Suprapubic skin (tissue), 4 donors: ENCODE data around the gene LRRIQ1. TPM values are rescaled to one million over a fixed set of nuclear protein-coding genes. Genes with fewer than 3 reads are reported as not detected.

ENCODE experiments used
- DNase-seq, 2 donors: peaks; one replicate each; pipeline ENCODE4 v3.0.0-alpha.2; 2019; ENCODE audit warnings: low spot score in 2 of 2
- H3K27ac ChIP-seq: fragments of 200-600 bp; sonication (generic); one replicate; pipeline ENCODE4 v1.5.1; 2019
- H3K27me3 ChIP-seq: fragments of 200-600 bp; sonication (generic); one replicate; pipeline ENCODE4 v1.5.1; 2019
- H3K36me3 ChIP-seq: fragments of 200-600 bp; sonication (generic); one replicate; pipeline ENCODE4 v1.5.1; 2019
- H3K4me1 ChIP-seq: fragments of 200-600 bp; sonication (generic); one replicate; pipeline ENCODE4 v1.5.1; 2019
- H3K4me3 ChIP-seq: fragments of 200-600 bp; sonication (generic); one replicate; pipeline ENCODE4 v1.5.1; 2019; ENCODE audit warnings: mild to moderate bottlenecking
- H3K9me3 ChIP-seq: fragments of 200-600 bp; sonication (generic); one replicate; pipeline ENCODE4 v1.5.1; 2019
- EP300 ChIP-seq: sonication (generic); formaldehyde crosslinking; IDR thresholded peaks from one replicate; pipeline ENCODE4 v1.6.1; 2017; ENCODE audit warnings: antibody characterized with exemption
- POLR2A ChIP-seq, 2 donors: fragments of 450-650 bp; IDR thresholded peaks; one replicate each; pipeline ENCODE4 v1.6.1; 2017; ENCODE audit warnings: antibody characterized with exemption in 2 of 2, mild to moderate bottlenecking in 2 of 2, moderate library complexity in 2 of 2
- POLR2AphosphoS5 ChIP-seq, 3 donors: sonication (generic); formaldehyde crosslinking; IDR thresholded peaks; one replicate each; pipeline ENCODE4 v1.6.1; 2017; ENCODE audit warnings: antibody characterized with exemption in 3 of 3
- WGBS: methylation state at CpG from one replicate; pipeline ENCODE4 v1.1.5; 2018; 5-methylcytosine and 5-hydroxymethylcytosine counted together
- total RNA-seq, 4 donors: library from RNA; depleted of rRNA; stranded (reverse); fragments of >200 nt; gene quantifications; one replicate each; pipeline ENCODE4 v1.1.0, GENCODE V29; 2016
- TF ChIP-seq, protein P1 (sequence below), 2 donors: fragments of 200-600 bp in 1 of 2; fragments of 450-650 bp in 1 of 2; sonication (generic) in 1 of 2; IDR thresholded peaks; one replicate each; pipeline ENCODE4 v1.5.1; 2016 to 2019; ENCODE audit warnings: antibody characterized with exemption in 2 of 2, mild to moderate bottlenecking in 1 of 2, moderate library complexity in 1 of 2

The LRRIQ1 gene
- total RNA-seq, 4 donors from 2014 or later = 0.16 TPM; not detected in 3

DNA sequence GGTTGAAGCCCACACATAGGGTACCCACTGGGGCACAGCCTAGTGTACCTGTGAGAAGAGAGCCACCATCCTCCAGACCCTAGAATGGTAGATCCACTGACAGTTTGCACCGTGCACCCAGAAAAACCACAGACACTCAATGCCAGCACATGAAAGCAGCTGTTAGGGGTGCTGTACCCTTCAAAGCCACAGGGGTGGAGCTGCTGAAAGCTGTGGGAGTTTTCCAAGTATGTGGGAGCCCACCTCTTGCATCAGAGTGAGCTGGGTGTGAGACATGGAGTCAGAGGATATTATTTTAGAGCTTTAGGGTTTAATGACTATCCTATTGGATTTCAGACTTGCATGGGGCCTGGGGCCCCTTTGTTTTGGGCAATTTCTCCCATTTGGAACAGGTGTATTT is 30.5 kb upstream of the LRRIQ1 start:
- no peak for DNase-seq
- no peaks in the 10 kb centered on the region for H3K36me3 ChIP-seq
- H3K27ac ChIP-seq = no peak overlapping the region
- no peak overlapping the region for H3K4me3 ChIP-seq
- no peaks in the 10 kb centered on the region for H3K4me1 ChIP-seq
- TF ChIP-seq POLR2A (IDR thresholded peaks at IDR 0.05) (no peak), POLR2AphosphoS5 (IDR thresholded peaks at IDR 0.05) (no peak), EP300 (no peak)
- TF ChIP-seq, protein P1, sequence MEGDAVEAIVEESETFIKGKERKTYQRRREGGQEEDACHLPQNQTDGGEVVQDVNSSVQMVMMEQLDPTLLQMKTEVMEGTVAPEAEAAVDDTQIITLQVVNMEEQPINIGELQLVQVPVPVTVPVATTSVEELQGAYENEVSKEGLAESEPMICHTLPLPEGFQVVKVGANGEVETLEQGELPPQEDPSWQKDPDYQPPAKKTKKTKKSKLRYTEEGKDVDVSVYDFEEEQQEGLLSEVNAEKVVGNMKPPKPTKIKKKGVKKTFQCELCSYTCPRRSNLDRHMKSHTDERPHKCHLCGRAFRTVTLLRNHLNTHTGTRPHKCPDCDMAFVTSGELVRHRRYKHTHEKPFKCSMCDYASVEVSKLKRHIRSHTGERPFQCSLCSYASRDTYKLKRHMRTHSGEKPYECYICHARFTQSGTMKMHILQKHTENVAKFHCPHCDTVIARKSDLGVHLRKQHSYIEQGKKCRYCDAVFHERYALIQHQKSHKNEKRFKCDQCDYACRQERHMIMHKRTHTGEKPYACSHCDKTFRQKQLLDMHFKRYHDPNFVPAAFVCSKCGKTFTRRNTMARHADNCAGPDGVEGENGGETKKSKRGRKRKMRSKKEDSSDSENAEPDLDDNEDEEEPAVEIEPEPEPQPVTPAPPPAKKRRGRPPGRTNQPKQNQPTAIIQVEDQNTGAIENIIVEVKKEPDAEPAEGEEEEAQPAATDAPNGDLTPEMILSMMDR (IDR thresholded peaks at IDR 0.05) = no peak
- no peaks in the 10 kb centered on the region for H3K9me3 ChIP-seq
- H3K27me3 ChIP-seq = no peaks in the 10 kb centered on the region
- 71% methylated on average over 1 of the region's 1 CpG for WGBS

- no peak for DNase-seq
- no peak overlapping the region for H3K4me3 ChIP-seq
- TF ChIP-seq, protein P1 (IDR thresholded peaks at IDR 0.05) = no peak
- TF ChIP-seq POLR2AphosphoS5 (IDR thresholded peaks at IDR 0.05) = no peak
- TF ChIP-seq POLR2A (IDR thresholded peaks at IDR 0.05) = no peak
- no peak for TF ChIP-seq EP300
- H3K9me3 ChIP-seq = no peaks in the 10 kb centered on the region
- H3K36me3 ChIP-seq = no peaks in the 10 kb centered on the region
- no peaks in the 10 kb centered on the region for H3K4me1 ChIP-seq
- 70% methylated on average over 1 of the region's 1 CpG for WGBS
- no peaks in the 10 kb centered on the region for H3K27me3 ChIP-seq
- H3K27ac ChIP-seq = no peak overlapping the region
Observed at GRCh38 chr12:85006206-85006605, 29.9 kb upstream of the LRRIQ1 start.

GRCh38 chr12:85007836-85008235 is 28.3 kb upstream of the LRRIQ1 start:
- Histone ChIP-seq H3K9me3 (no peaks in the 10 kb centered on the region), H3K36me3 (no peaks in the 10 kb centered on the region), H3K27ac (no peak overlapping the region), H3K4me3 (no peak overlapping the region), H3K4me1 (no peaks in the 10 kb centered on the region), H3K27me3 (no peaks in the 10 kb centered on the region)
- no peak for DNase-seq
- WGBS = 46% methylated on average over 4 of the region's 4 CpGs
- TF ChIP-seq EP300 = no peak
- TF ChIP-seq, protein P1 (IDR thresholded peaks at IDR 0.05) = no peak
- TF ChIP-seq POLR2AphosphoS5 (IDR thresholded peaks at IDR 0.05) = no peak
- no peak for TF ChIP-seq POLR2A (IDR thresholded peaks at IDR 0.05)

DNA sequence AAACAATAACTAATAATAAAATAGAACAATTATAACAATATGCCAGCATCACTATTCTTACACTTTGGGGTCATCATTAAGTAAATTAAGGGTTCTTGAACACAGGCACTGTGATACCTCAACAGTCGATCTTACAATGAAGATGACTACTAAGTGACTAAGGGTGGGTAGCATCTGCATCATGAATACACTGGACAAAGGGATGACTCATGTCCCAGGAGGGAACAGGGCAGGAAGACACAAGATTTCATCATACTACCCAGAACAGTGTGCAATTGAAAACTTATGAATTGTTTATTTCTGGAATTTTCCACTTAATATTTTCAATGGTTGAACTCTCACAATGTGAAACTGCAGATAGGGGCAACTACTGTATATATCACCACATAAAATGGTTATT is 19.7 kb upstream of the LRRIQ1 start:
- WGBS = 62% methylated on average over 1 of the region's 1 CpG
- no peak for DNase-seq
- TF ChIP-seq POLR2AphosphoS5 (IDR thresholded peaks at IDR 0.05) (peak in 1 of 3 donors; percentile 49), POLR2A (IDR thresholded peaks at IDR 0.05) (no peak), EP300 (no peak)
- TF ChIP-seq, protein P1 (IDR thresholded peaks at IDR 0.05) = no peak
- H3K36me3 ChIP-seq = no peaks in the 10 kb centered on the region
- H3K27ac ChIP-seq = no peak overlapping the region
- H3K4me3 ChIP-seq = no peak overlapping the region
- no peaks in the 10 kb centered on the region for H3K27me3 ChIP-seq
- H3K9me3 ChIP-seq = no peaks in the 10 kb centered on the region
- H3K4me1 ChIP-seq = no peaks in the 10 kb centered on the region

DNA sequence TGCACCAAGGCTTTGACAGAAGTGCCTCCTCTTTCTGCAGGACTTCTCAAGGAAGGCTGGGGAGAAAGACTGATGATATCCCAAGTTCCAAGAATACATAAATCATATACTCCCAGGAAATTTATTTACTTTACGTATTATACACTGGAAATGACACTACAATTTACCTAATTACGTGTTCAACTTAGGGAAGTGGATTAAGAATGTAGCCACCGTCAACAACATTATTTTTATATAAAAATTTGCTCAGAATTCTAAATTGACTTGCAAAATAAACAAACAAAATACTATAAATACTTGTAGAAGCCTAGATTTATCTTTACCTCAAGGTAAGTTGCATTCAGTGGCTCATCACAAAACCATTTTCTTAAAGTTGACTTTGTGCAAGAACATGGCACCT is 19.0 kb upstream of the LRRIQ1 start:
- WGBS = 82% methylated on average over 3 of the region's 3 CpGs
- no peak overlapping the region for H3K27ac ChIP-seq
- no peaks in the 10 kb centered on the region for H3K27me3 ChIP-seq
- H3K4me1 ChIP-seq = no peaks in the 10 kb centered on the region
- DNase-seq = no peak
- no peaks in the 10 kb centered on the region for H3K36me3 ChIP-seq
- TF ChIP-seq POLR2AphosphoS5 (IDR thresholded peaks at IDR 0.05) (no peak), EP300 (no peak), POLR2A (IDR thresholded peaks at IDR 0.05) (no peak)
- TF ChIP-seq, protein P1 (IDR thresholded peaks at IDR 0.05) = no peak
- H3K4me3 ChIP-seq = no peak overlapping the region
- H3K9me3 ChIP-seq = no peaks in the 10 kb centered on the region
